HepG2 (cell line): ENCODE data around the gene PRSS12.

Experiments used
- CHD2 ChIP-seq: IDR thresholded peaks from 2 replicates; pipeline ENCODE4 v1.6.1; 2011; ENCODE audit warnings: low read depth, low read length, improper control_type of control experiment
- EEA1 ChIP-seq: sonication (generic); formaldehyde crosslinking; IDR thresholded peaks from 2 replicates; pipeline ENCODE4 v1.5.1; 2020; ENCODE audit warnings: mild to moderate bottlenecking, missing genetic modification reagents, borderline replicate concordance
- GTF2F1 ChIP-seq: fragments of 150-350 bp; IDR thresholded peaks from 2 replicates; pipeline ENCODE4 v1.6.1; 2014; ENCODE audit warnings: low read length
- NFE2L1 ChIP-seq: sonication (generic); formaldehyde crosslinking; IDR thresholded peaks from 2 replicates; pipeline ENCODE4 v1.4.0; 2020; ENCODE audit warnings: missing genetic modification reagents, mild to moderate bottlenecking, borderline replicate concordance
- SMC3 ChIP-seq: IDR thresholded peaks from 2 replicates; pipeline ENCODE4 v1.6.1; 2011; ENCODE audit warnings: low read length, improper control_type of control experiment
- TCF12 ChIP-seq, 2 experiments: fragments of 450-650 bp in 1 of 2; sonication (generic) in 1 of 2; formaldehyde crosslinking in 1 of 2; IDR thresholded peaks; 2 replicates each; pipeline versions ENCODE4 v1.6.1 to v1.8.0; 2017 to 2022; ENCODE audit warnings: antibody characterized with exemption in 1 of 2, mild to moderate bottlenecking in 1 of 2, missing genetic modification reagents in 1 of 2, moderate library complexity in 1 of 2
- ZFP62 ChIP-seq: sonication (generic); formaldehyde crosslinking; IDR thresholded peaks from 2 replicates; pipeline ENCODE4 v1.4.0; 2020; ENCODE audit warnings: missing genetic modification reagents
- ZNF460 ChIP-seq: sonication (generic); formaldehyde crosslinking; IDR thresholded peaks from 2 replicates; pipeline ENCODE4 v1.5.1; 2020; ENCODE audit warnings: missing genetic modification reagents, mild to moderate bottlenecking, borderline replicate concordance

DNA sequence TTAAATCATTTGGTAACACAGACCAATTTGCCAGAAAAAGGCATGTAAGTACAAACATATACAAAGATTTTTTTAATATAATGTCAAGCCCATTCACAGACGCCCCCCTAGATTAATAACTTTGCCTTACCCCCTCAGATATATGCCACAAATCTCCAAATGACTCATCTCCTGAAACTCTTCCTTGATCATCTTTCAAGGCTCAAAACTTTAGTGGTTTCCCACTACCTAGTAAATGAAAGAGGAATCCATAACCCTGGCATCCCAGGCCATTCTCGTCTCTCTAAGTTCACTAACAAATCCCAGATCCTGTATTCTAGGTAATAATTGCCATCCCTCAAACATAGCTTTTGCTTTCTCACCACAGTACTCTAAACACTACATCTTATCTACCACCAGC, 61.9 kb downstream of the PRSS12 start:
- TF ChIP-seq SMC3: no peak
- no peak for TF ChIP-seq ZFP62 (CRISPR knock-in tag)
- TF ChIP-seq NFE2L1 (CRISPR knock-in tag): no peak
- TF ChIP-seq ZNF460: no peak
- TF ChIP-seq GTF2F1: no peak
- TF ChIP-seq EEA1 (CRISPR knock-in tag): no peak
- TF ChIP-seq CHD2: no peak
- no peak for TF ChIP-seq TCF12 (IDR thresholded peaks at IDR 0.05)
- TF ChIP-seq TCF12 (CRISPR knock-in tag; IDR thresholded peaks at IDR 0.05): no peak
